ENCODE results near the gene TMEM128.

The TMEM128 gene

GRCh38 chr4:4248029-4248884 is at the start of gene TMEM128:
Gene TMEM128, minus strand, starts transcription at chr4:4248223. Its CDS starts 21 bp downstream, at chr4:4248202.
- TF ChIP-seq CTCF (IDR thresholded peaks at IDR 0.05; ENCODE audit: low read depth, low read length, missing control alignments): no peak
- H3K4me3 ChIP-seq (replicated peaks; ENCODE audit: low read depth, low read length): peak within 1 kb of the TSS; percentile 97
- DNase-seq (ENCODE audit: extremely low read depth, low read depth): peak; percentile 81

GRCh38 chr4:4296283-4296846 is 48.3 kb upstream of the TMEM128 start:
- DNase-seq (ENCODE audit: extremely low read depth, low read depth): no peak
- no peak for TF ChIP-seq CTCF (IDR thresholded peaks at IDR 0.05; ENCODE audit: low read depth, low read length, missing control alignments)
- H3K4me3 ChIP-seq (replicated peaks; ENCODE audit: low read depth, low read length): no peak overlapping the region

- DNase-seq (ENCODE audit: extremely low read depth, low read depth): no peak
- no peak overlapping the region for H3K4me3 ChIP-seq (replicated peaks; ENCODE audit: low read depth, low read length)
- TF ChIP-seq CTCF (IDR thresholded peaks at IDR 0.05; ENCODE audit: low read depth, low read length, missing control alignments): no peak
Measured at GRCh38 chr4:4293279-4293678, 45.3 kb upstream of the TMEM128 start.

- peak within 1 kb of the TSS; percentile 97 for H3K4me3 ChIP-seq (replicated peaks; ENCODE audit: low read depth, low read length)
- no peak for TF ChIP-seq CTCF (IDR thresholded peaks at IDR 0.05; ENCODE audit: low read depth, low read length, missing control alignments)
- DNase-seq (ENCODE audit: extremely low read depth, low read depth): peak; percentile 64
Measured at GRCh38 chr4:4289941-4290850, 42.2 kb upstream of the TMEM128 start, which contains the start of the genes LYAR and ZBTB49. Gene LYAR, minus strand, starts transcription at chr4:4290154. Its CDS starts 6,412 bp downstream, at chr4:4283742. Gene ZBTB49, plus strand, starts transcription at chr4:4290251. Its CDS starts 9,695 bp downstream, at chr4:4299946.

- TF ChIP-seq CTCF (IDR thresholded peaks at IDR 0.05; ENCODE audit: low read depth, low read length, missing control alignments): no peak
- H3K4me3 ChIP-seq (replicated peaks; ENCODE audit: low read depth, low read length): peak overlapping the region; percentile 97
- DNase-seq (ENCODE audit: extremely low read depth, low read depth): no peak
Measured at GRCh38 chr4:4289597-4289940, 41.5 kb upstream of the TMEM128 start.

GRCh38 chr4:4289055-4289454 is 41.0 kb upstream of the TMEM128 start:
- peak overlapping the region; percentile 97 for H3K4me3 ChIP-seq (replicated peaks; ENCODE audit: low read depth, low read length)
- DNase-seq (ENCODE audit: extremely low read depth, low read depth): no peak

More at GRCh38 chr4:4289055-4289454, 41.0 kb upstream of the TMEM128 start:
- TF ChIP-seq CTCF (IDR thresholded peaks at IDR 0.05; ENCODE audit: low read depth, low read length, missing control alignments): no peak
